ENCODE measurements around the gene RINL. TPM values are rescaled to one million over a fixed set of nuclear protein-coding genes. Genes with fewer than 3 reads are reported as not detected.

The RINL gene
- total and polyA plus RNA-seq, 2 of the 8 experiments (the other 6 are each of a cell fraction or from before 2014, with no cell fraction given), result 11.1 to 11.9 TPM

- no peak overlapping the region for H3K4me2 ChIP-seq (ENCODE audit: insufficient read depth in 1 of 2, low read depth in 2 of 2, low read length in 2 of 2)
- H3K4me1 ChIP-seq (replicated peaks in 1 of 4; ENCODE audit: control insufficient read depth in 3 of 4, insufficient read depth in 4 of 4, low read length in 3 of 4), result no peaks in the 10 kb centered on the region
- no peak overlapping the region for H3K23ac ChIP-seq (ENCODE audit: insufficient read length)
- H2BK120ac ChIP-seq (replicated peaks; ENCODE audit: low read depth, low read length), result no peak overlapping the region
- peaks cover 0 to 38% of the 10 kb centered on the region in 2 experiments; a peak in 2 of 4 replicates for H3K79me2 ChIP-seq (ENCODE audit: control insufficient read depth in 1 of 2, insufficient read depth in 2 of 2, low read length in 2 of 2)
- H2BK15ac ChIP-seq (ENCODE audit: low read length), result no peak overlapping the region
- no peak overlapping the region for H3K9ac ChIP-seq (replicated peaks in 1 of 4; ENCODE audit: extremely low read depth in 1 of 4, low read depth in 3 of 4, low read length in 3 of 4)
- ChIA-PET CTCF (ENCODE audit: partially characterized antibody) (no interaction called here), POLR2A (ENCODE audit: partially characterized antibody) (interaction anchor here (0.6 to 14.2 kb wide), 24 partner anchors 6 to 104 kb away, joined by 3 to 376 read pairs (median 4); partner anchors contain the start of genes CAPN12, ECH1 and HNRNPL)
- no peak overlapping the region for H2BK5ac ChIP-seq (ENCODE audit: low read depth, low read length)
- H4K8ac ChIP-seq (ENCODE audit: extremely low read depth, insufficient read depth, low read length), result no peak overlapping the region; the same call in 1 of the 2 replicates
- no peak overlapping the region for H2AFZ ChIP-seq (ENCODE audit: low read length)
- H3K79me1 ChIP-seq (ENCODE audit: low read depth, low read length), result peaks cover 9% of the 10 kb centered on the region; the same call in 1 of the 2 replicates
- H3K14ac ChIP-seq (ENCODE audit: insufficient read length), result no peak overlapping the region
- H2BK20ac ChIP-seq (ENCODE audit: low read length), result no peak overlapping the region
- H3K36me3 ChIP-seq (ENCODE audit: control insufficient read depth in 2 of 4, insufficient read depth in 4 of 4, low read length in 3 of 4), result peaks cover 80 to 97% (median 91%) of the 10 kb centered on the region in 4 experiments
- DNase-seq (ENCODE audit: low read depth in 1 of 2, low spot score in 2 of 2), result no peak
- no peak for FAIRE-seq
- H3K56ac ChIP-seq (replicated peaks; ENCODE audit: insufficient read length, low read depth, low read length), result no peak overlapping the region
- no peak overlapping the region for H3K18ac ChIP-seq (ENCODE audit: extremely low read depth, low read length)
- H3K9me3 ChIP-seq (ENCODE audit: insufficient read depth in 2 of 2, low read depth in 1 of 2, low read length in 1 of 2), result no peaks in the 10 kb centered on the region
- H4K5ac ChIP-seq (ENCODE audit: insufficient read length, low read depth, low read length), result no peak overlapping the region
- no peak overlapping the region for H4K91ac ChIP-seq (replicated peaks; ENCODE audit: insufficient read length, low read length)
- peaks cover 36 to 47% of the 10 kb centered on the region in 2 experiments for H4K20me1 ChIP-seq (replicated peaks in 1 of 2; ENCODE audit: control insufficient read depth in 1 of 2, insufficient read depth in 2 of 2, low read length in 2 of 2)
- H3K23me2 ChIP-seq (ENCODE audit: low read depth, low read length), result no peaks in the 10 kb centered on the region
- no peak overlapping the region for H3K27ac ChIP-seq (ENCODE audit: low read depth, low read length)
- H3K27me3 ChIP-seq (replicated peaks in 1 of 4; ENCODE audit: control insufficient read depth in 3 of 4, extremely low read depth in 1 of 4, insufficient read depth in 3 of 4, low read length in 3 of 4), result no peaks in the 10 kb centered on the region; a peak in 1 of 7 replicates
- no peak overlapping the region for H2BK12ac ChIP-seq (ENCODE audit: low read depth, low read length)
- no peak overlapping the region for H3K4me3 ChIP-seq (ENCODE audit: extremely low read depth in 1 of 4, insufficient read depth in 2 of 4, low read depth in 3 of 4, low read length in 4 of 4)
- TF ChIP-seq CBX8 (IDR thresholded peaks at IDR 0.05; ENCODE audit: borderline replicate concordance, low read depth, low read length) (no peak), USF2 (IDR thresholded peaks at IDR 0.05; ENCODE audit: low read length) (no peak), BRCA1 (IDR thresholded peaks at IDR 0.05; ENCODE audit: low read depth, low read length) (no peak), POLR2A (IDR thresholded peaks at IDR 0.05; ENCODE audit: control extremely low read depth in 1 of 2, low read depth in 2 of 2, low read length in 2 of 2) (peak in 1 of 2 experiments; percentile 34; a peak in 1 of 3 replicates)
- no peak overlapping the region for H3K4ac ChIP-seq (replicated peaks; ENCODE audit: insufficient read length, low read depth, low read length)
- no peak overlapping the region for H2AK5ac ChIP-seq (ENCODE audit: low read depth, low read length)
- WGBS, 2 experiments (ENCODE audit: extremely low coverage in 1 of 2, insufficient coverage in 1 of 2, insufficient read length in 1 of 2, insufficient replicate concordance in 2 of 2, low coverage in 1 of 2, low lambda C conversion rate in 2 of 2, missing lambda C conversion rate in 1 of 2), result 91% methylated on average over 19 of the region's 28 CpGs; no CpG with 5 or more reads in 1 of the 2 experiments
Observed at GRCh38 chr19:38839816-38840582, 38.1 kb downstream of the RINL start.

All from H1 (cell line).